Neutrophil (primary cell): Measurements from ENCODE around the gene PIAS1.
A peak's percentile ranks its signal among the peaks of the same experiment; 100 is the strongest.

Source experiments
- H3K27ac ChIP-seq: fragments of 200-600 bp; sonication (generic); 2 replicates; pipeline ENCODE4 v1.5.1; 2016; ENCODE audit warnings: mild to moderate bottlenecking, moderate library complexity
- H3K27me3 ChIP-seq: fragments of 200-600 bp; sonication (generic); 2 replicates; pipeline ENCODE4 v1.6.0; 2016; ENCODE audit warnings: mild to moderate bottlenecking
- H3K36me3 ChIP-seq: fragments of 200-600 bp; sonication (generic); 2 replicates; pipeline ENCODE4 v1.5.1; 2017
- H3K4me1 ChIP-seq, 2 experiments: fragments of 200-600 bp in 1 of 2; sonication (generic) in 1 of 2; 1 replicate in 1 of 2; 2 replicates in 1 of 2; pipeline versions ENCODE4 v1.5.1 to v1.6.1; 2013 to 2016; ENCODE audit warnings: low read depth in 1 of 2, low read length in 1 of 2, mild to moderate bottlenecking in 1 of 2, moderate library complexity in 1 of 2; ENCODE audit not compliant: control insufficient read depth in 1 of 2, insufficient read depth in 1 of 2
- H3K4me3 ChIP-seq, 2 experiments: fragments of 200-600 bp in 1 of 2; sonication (generic) in 1 of 2; 1 replicate in 1 of 2; 2 replicates in 1 of 2; pipeline ENCODE4 v1.5.1; 2013 to 2016; ENCODE audit warnings: low read depth in 1 of 2, low read length in 1 of 2, mild to moderate bottlenecking in 1 of 2, moderate library complexity in 1 of 2
- H3K9me3 ChIP-seq: fragments of 200-600 bp; sonication (generic); 2 replicates; pipeline ENCODE4 v1.5.1; 2016
- CTCF ChIP-seq: fragments of 200-600 bp; sonication (generic); IDR thresholded peaks from 2 replicates; pipeline ENCODE4 v1.5.1; 2016; ENCODE audit warnings: antibody characterized with exemption

The PIAS1 gene

GRCh38 chr15:68149059-68149458 lies 94.9 kb downstream of the PIAS1 start:
- TF ChIP-seq CTCF = no peak
- peak overlapping the region; percentile 17 for H3K27ac ChIP-seq
- H3K4me1 ChIP-seq = peaks cover 4 to 5% of the 10 kb centered on the region in 2 experiments
- H3K9me3 ChIP-seq = no peaks in the 10 kb centered on the region
- H3K27me3 ChIP-seq = no peaks in the 10 kb centered on the region
- H3K36me3 ChIP-seq = peaks cover 64% of the 10 kb centered on the region
- no peak overlapping the region for H3K4me3 ChIP-seq

- H3K4me3 ChIP-seq = no peak overlapping the region
- TF ChIP-seq CTCF = no peak
- peaks cover 67% of the 10 kb centered on the region for H3K36me3 ChIP-seq
- peaks cover 4 to 5% of the 10 kb centered on the region in 2 experiments for H3K4me1 ChIP-seq
- H3K9me3 ChIP-seq = no peaks in the 10 kb centered on the region
- H3K27ac ChIP-seq = peak overlapping the region; percentile 14
- no peaks in the 10 kb centered on the region for H3K27me3 ChIP-seq
Observed at GRCh38 chr15:68150187-68150586, 96.1 kb downstream of the PIAS1 start.

GRCh38 chr15:68151277-68151676 lies 97.2 kb downstream of the PIAS1 start:
- no peak for TF ChIP-seq CTCF
- H3K4me1 ChIP-seq = peaks cover 4 to 5% of the 10 kb centered on the region in 2 experiments
- no peak overlapping the region for H3K27ac ChIP-seq
- H3K9me3 ChIP-seq = no peaks in the 10 kb centered on the region
- peaks cover 65% of the 10 kb centered on the region for H3K36me3 ChIP-seq
- H3K27me3 ChIP-seq = no peaks in the 10 kb centered on the region
- H3K4me3 ChIP-seq = no peak overlapping the region

- H3K27ac ChIP-seq = peak overlapping the region; percentile 4
- no peak overlapping the region for H3K4me3 ChIP-seq
- H3K9me3 ChIP-seq = no peaks in the 10 kb centered on the region
- no peaks in the 10 kb centered on the region for H3K27me3 ChIP-seq
- TF ChIP-seq CTCF = no peak
- H3K4me1 ChIP-seq = peaks cover 4 to 5% of the 10 kb centered on the region in 2 experiments
- H3K36me3 ChIP-seq = peaks cover 64% of the 10 kb centered on the region
Observed at GRCh38 chr15:68152342-68152741, 98.2 kb downstream of the PIAS1 start.

- H3K27ac ChIP-seq = peak overlapping the region; percentile 21
- H3K9me3 ChIP-seq = no peaks in the 10 kb centered on the region
- no peaks in the 10 kb centered on the region for H3K27me3 ChIP-seq
- TF ChIP-seq CTCF = peak; percentile 14
- H3K4me3 ChIP-seq = no peak overlapping the region
- peaks cover 71% of the 10 kb centered on the region for H3K36me3 ChIP-seq
- peaks cover 4 to 5% of the 10 kb centered on the region in 2 experiments for H3K4me1 ChIP-seq
Observed at GRCh38 chr15:68154923-68155559, 100.9 kb downstream of the PIAS1 start.
